ENCODE results near the gene IL17RA.

The IL17RA gene

GRCh38 chr22:17060126-17060525, 24.7 kb upstream of the IL17RA start:
- no peaks in the 10 kb centered on the region for H3K9me2 ChIP-seq (ENCODE audit: low read depth, low read length)
- no peaks in the 10 kb centered on the region for H3F3A ChIP-seq (ENCODE audit: insufficient read depth, low read length)
- H3K27me3 ChIP-seq (ENCODE audit: insufficient read depth, low read length) = no peaks in the 10 kb centered on the region
- H3K27ac ChIP-seq (ENCODE audit: low read depth, low read length, poor library complexity, severe bottlenecking) = no peak overlapping the region
- H3K4me2 ChIP-seq (ENCODE audit: low read length) = no peak overlapping the region
- no peaks in the 10 kb centered on the region for H3K9me3 ChIP-seq (ENCODE audit: low read length)
- no peak overlapping the region for H3K9ac ChIP-seq (ENCODE audit: low read length)
- no peak overlapping the region for H2AFZ ChIP-seq (ENCODE audit: low read length)
- no peaks in the 10 kb centered on the region for H3K36me3 ChIP-seq (ENCODE audit: insufficient read depth, low read length)
- H3K4me3 ChIP-seq (ENCODE audit: low read depth, low read length, poor library complexity, severe bottlenecking) = no peak overlapping the region
- no peaks in the 10 kb centered on the region for H4K20me1 ChIP-seq (ENCODE audit: insufficient read depth, low read length)
- no peaks in the 10 kb centered on the region for H3K4me1 ChIP-seq (ENCODE audit: insufficient read depth, low read length, severe bottlenecking)
- no peaks in the 10 kb centered on the region for H3K79me2 ChIP-seq (ENCODE audit: insufficient read depth, low read length)
- TF ChIP-seq CTCF (IDR thresholded peaks at IDR 0.05; ENCODE audit: low read length) (no peak), EZH2 (IDR thresholded peaks at IDR 0.05; ENCODE audit: borderline replicate concordance, low read length) (no peak)

- Histone ChIP-seq H3K4me2 (ENCODE audit: low read length) (no peak overlapping the region), H2AFZ (ENCODE audit: low read length) (no peak overlapping the region), H3K27ac (ENCODE audit: low read depth, low read length, poor library complexity, severe bottlenecking) (no peak overlapping the region), H3K9ac (ENCODE audit: low read length) (no peak overlapping the region), H3K9me2 (ENCODE audit: low read depth, low read length) (no peaks in the 10 kb centered on the region), H3K9me3 (ENCODE audit: low read length) (no peaks in the 10 kb centered on the region), H3K4me3 (ENCODE audit: low read depth, low read length, poor library complexity, severe bottlenecking) (no peak overlapping the region), H3K27me3 (ENCODE audit: insufficient read depth, low read length) (no peaks in the 10 kb centered on the region), H3K36me3 (ENCODE audit: insufficient read depth, low read length) (no peaks in the 10 kb centered on the region), H3K4me1 (ENCODE audit: insufficient read depth, low read length, severe bottlenecking) (no peaks in the 10 kb centered on the region), H4K20me1 (ENCODE audit: insufficient read depth, low read length) (no peaks in the 10 kb centered on the region), H3K79me2 (ENCODE audit: insufficient read depth, low read length) (no peaks in the 10 kb centered on the region), H3F3A (ENCODE audit: insufficient read depth, low read length) (no peaks in the 10 kb centered on the region)
- TF ChIP-seq CTCF (IDR thresholded peaks at IDR 0.05; ENCODE audit: low read length) (no peak), EZH2 (IDR thresholded peaks at IDR 0.05; ENCODE audit: borderline replicate concordance, low read length) (no peak)
Observed at GRCh38 chr22:17063411-17064106, 21.2 kb upstream of the IL17RA start.

- Histone ChIP-seq H3K4me2 (ENCODE audit: low read length) (no peak overlapping the region), H3K4me1 (ENCODE audit: insufficient read depth, low read length, severe bottlenecking) (no peaks in the 10 kb centered on the region), H3K9me2 (ENCODE audit: low read depth, low read length) (no peaks in the 10 kb centered on the region), H3K27me3 (ENCODE audit: insufficient read depth, low read length) (no peaks in the 10 kb centered on the region), H2AFZ (ENCODE audit: low read length) (no peak overlapping the region), H4K20me1 (ENCODE audit: insufficient read depth, low read length) (no peaks in the 10 kb centered on the region), H3F3A (ENCODE audit: insufficient read depth, low read length) (no peaks in the 10 kb centered on the region), H3K36me3 (ENCODE audit: insufficient read depth, low read length) (no peaks in the 10 kb centered on the region), H3K4me3 (ENCODE audit: low read depth, low read length, poor library complexity, severe bottlenecking) (no peak overlapping the region), H3K9me3 (ENCODE audit: low read length) (no peaks in the 10 kb centered on the region), H3K79me2 (ENCODE audit: insufficient read depth, low read length) (no peaks in the 10 kb centered on the region), H3K9ac (ENCODE audit: low read length) (no peak overlapping the region), H3K27ac (ENCODE audit: low read depth, low read length, poor library complexity, severe bottlenecking) (no peak overlapping the region)
- TF ChIP-seq EZH2 (IDR thresholded peaks at IDR 0.05; ENCODE audit: borderline replicate concordance, low read length) (no peak), CTCF (IDR thresholded peaks at IDR 0.05; ENCODE audit: low read length) (no peak)
Observed at GRCh38 chr22:17064498-17065100, 20.2 kb upstream of the IL17RA start.

Data from OCI-LY1 (cell line).